ENCODE measurements around the gene CNPY3. TPM values are rescaled to one million over a fixed set of nuclear protein-coding genes. Genes with fewer than 3 reads are reported as not detected.

Gene CNPY3
- total RNA-seq, 1 experiment from 2014 or later: 56.0 TPM

DNA sequence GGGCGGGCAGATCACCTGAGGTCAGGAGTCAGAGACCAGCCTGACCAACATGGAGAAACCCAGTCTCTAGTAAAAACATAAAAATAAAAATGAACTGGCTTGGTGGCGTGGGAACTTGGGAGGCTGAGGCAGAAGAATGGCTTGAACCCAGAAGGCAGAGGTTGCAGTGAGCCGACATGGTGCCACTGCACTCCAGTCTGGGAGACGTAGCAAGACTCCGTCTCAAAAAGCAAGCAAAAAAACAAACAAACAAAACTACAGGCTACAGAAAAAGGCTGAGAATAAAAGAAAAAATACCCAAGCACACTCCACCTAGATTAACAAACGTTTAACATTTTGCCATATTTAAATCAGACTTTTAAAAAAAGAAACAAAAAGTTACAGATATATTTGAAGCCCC is 7.5 kb upstream of the CNPY3 start:
- Histone ChIP-seq H3T11ph (ENCODE audit: low read length) (no peak overlapping the region), H3K9me3 (ENCODE audit: control insufficient read depth, low read depth, low read length) (no peaks in the 10 kb centered on the region), H3K27ac (ENCODE audit: insufficient read length, low read depth, low read length) (no peak overlapping the region), H3K4ac (ENCODE audit: low read depth, low read length) (no peak overlapping the region), H4K20me1 (ENCODE audit: control insufficient read depth, insufficient read depth, insufficient read length) (no peaks in the 10 kb centered on the region), H2BK20ac (ENCODE audit: low read depth, low read length, poor library complexity, severe bottlenecking) (no peak overlapping the region), H3K4me1 (ENCODE audit: insufficient read depth, low read length) (no peaks in the 10 kb centered on the region), H2AFZ (ENCODE audit: low read length) (no peak overlapping the region), H3K79me2 (ENCODE audit: insufficient read depth, low read length) (no peaks in the 10 kb centered on the region), H4K5ac (ENCODE audit: insufficient read length, low read depth, low read length) (no peak overlapping the region), H3K79me1 (ENCODE audit: insufficient read depth, low read depth, low read length, poor library complexity, severe bottlenecking) (no peaks in the 10 kb centered on the region), H3K14ac (ENCODE audit: insufficient read depth, low read length) (no peak overlapping the region), H3K56ac (ENCODE audit: insufficient read length, low read depth, low read length) (no peak overlapping the region), H3K23me2 (ENCODE audit: insufficient read length, low read depth, low read length, poor library complexity, severe bottlenecking) (no peaks in the 10 kb centered on the region), H2BK5ac (ENCODE audit: insufficient read length, low read length) (no peak overlapping the region), H2BK120ac (ENCODE audit: low read depth, low read length, poor library complexity, severe bottlenecking) (no peak overlapping the region), H3K18ac (ENCODE audit: insufficient read length, low read depth, low read length) (no peak overlapping the region), H2BK15ac (ENCODE audit: low read depth, low read length) (no peak overlapping the region), H3K23ac (ENCODE audit: insufficient read length, low read depth, low read length) (no peak overlapping the region), H3K9ac (ENCODE audit: extremely low read depth, insufficient read length, low read length) (no peak overlapping the region), H4K8ac (replicated peaks; ENCODE audit: insufficient read length, low read depth, low read length) (no peak overlapping the region), H4K91ac (ENCODE audit: insufficient read length, low read depth, low read length) (no peak overlapping the region), H2BK12ac (ENCODE audit: insufficient read length, low read depth, low read length) (no peak overlapping the region), H3K27me3 (ENCODE audit: insufficient read depth, low read length) (no peaks in the 10 kb centered on the region), H3K4me2 (ENCODE audit: insufficient read depth, insufficient read length, low read length) (no peak overlapping the region), H2AK5ac (ENCODE audit: insufficient read length, low read length) (no peak overlapping the region)
- no peak for TF ChIP-seq CTCF (conservative IDR thresholded peaks at IDR 0.05)
- no peak overlapping the region for H3K4me3 Mint-ChIP-seq
- H3K9me3 Mint-ChIP-seq: no peaks in the 10 kb centered on the region
- no CpG with 5 or more reads among the region's 6 CpGs for WGBS (ENCODE audit: extremely low coverage, insufficient read length, low lambda C conversion rate)
- peaks cover 0 to 4% of the 10 kb centered on the region in 2 experiments; a peak in 3 of 4 replicates for H3K4me1 Mint-ChIP-seq
- no peak for DNase-seq
- H3K27me3 Mint-ChIP-seq (ENCODE audit: low read depth): no peaks in the 10 kb centered on the region; the same call in 1 of the 2 replicates
- no peak overlapping the region for H3K27ac Mint-ChIP-seq
- no peaks in the 10 kb centered on the region for H3K36me3 Mint-ChIP-seq (ENCODE audit: insufficient read depth in 1 of 3, low read depth in 3 of 3)

Data from H9 (cell line).